SU-DHL-6 (cell line): ENCODE data around the gene MFSD1.

Experiments
- CTCF ChIP-seq: fragments of 200-600 bp; sonication (generic); IDR thresholded peaks from one replicate; pipeline ENCODE4 v1.5.1; 2017; ENCODE audit warnings: antibody characterized with exemption, mild to moderate bottlenecking, low read length, moderate library complexity; ENCODE audit not compliant: insufficient read depth, poor library complexity, severe bottlenecking
- EZH2phosphoT487 ChIP-seq: fragments of 200-600 bp; sonication (generic), shearing (Covaris generic); conservative IDR thresholded peaks from 2 replicates; pipeline ENCODE4 v1.6.1; 2018; ENCODE audit warnings: mild to moderate bottlenecking, antibody characterized with exemption, low read length, moderate library complexity, mixed read lengths

DNA sequence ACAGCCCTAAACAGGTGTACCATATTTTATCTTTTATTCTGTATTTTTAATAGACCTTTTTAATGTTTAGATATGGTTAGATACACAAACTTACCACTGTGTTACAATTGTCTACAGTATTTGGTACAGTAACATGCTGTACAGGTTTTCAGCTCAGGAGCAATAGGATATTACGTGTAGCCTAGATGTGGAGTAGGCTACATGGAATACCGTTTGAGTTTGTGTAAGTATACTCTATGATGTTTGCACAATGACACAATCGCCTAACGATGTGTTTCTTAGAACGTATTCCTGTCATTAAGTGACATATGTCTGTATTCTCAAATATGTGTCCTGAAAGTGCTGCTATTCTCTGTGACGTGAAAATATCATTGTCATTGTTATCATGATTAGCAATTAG is 62.6 kb downstream of the MFSD1 start:
- no peak for TF ChIP-seq CTCF
- no peak for TF ChIP-seq EZH2phosphoT487
